SK-N-SH treated with all-trans-retinoic acid at 6 μM for 48 hours (cell line): ENCODE results near the gene PTPN1.
"Not testable (repeated sequence)": the region's sequence is repeated elsewhere in the genome, so short reads cannot be mapped to it uniquely, and the experiment has no call there.

ENCODE experiments used
- ATAC-seq: fragments of 200-7000 bp; cut with Tn5 transposase; 3 replicates; pipeline ENCODE4 v1.9.1; 2020; ENCODE audit warnings: mild to moderate bottlenecking, moderate library complexity
- BACH2 ChIP-seq: fragments of 250-450 bp; sonication (Bioruptor Pico); IDR thresholded peaks from 2 replicates; pipeline ENCODE4 v1.9.0; 2021; ENCODE audit warnings: mild to moderate bottlenecking, borderline replicate concordance
- CSDC2 ChIP-seq: fragments of 250-450 bp; sonication (Bioruptor Pico); IDR thresholded peaks from 2 replicates; pipeline ENCODE4 v1.5.0; 2020; ENCODE audit warnings: mild to moderate bottlenecking, moderate library complexity
- ISL1 ChIP-seq: fragments of 250-450 bp; sonication (Bioruptor Pico); IDR thresholded peaks from 2 replicates; pipeline ENCODE4 v2.1.2; 2022; ENCODE audit warnings: mild to moderate bottlenecking, moderate library complexity
- OSR1 ChIP-seq: fragments of 250-450 bp; sonication (Bioruptor Pico); IDR thresholded peaks from 2 replicates; pipeline ENCODE4 v1.8.0; 2022; ENCODE audit warnings: moderate library complexity, mild to moderate bottlenecking, inconsistent platforms
- RARB ChIP-seq: fragments of 250-450 bp; sonication (Bioruptor Pico); IDR thresholded peaks from 2 replicates; pipeline ENCODE4 v1.8.0; 2021; ENCODE audit warnings: mild to moderate bottlenecking, moderate library complexity
- SNAI2 ChIP-seq: fragments of 250-450 bp; sonication (Bioruptor Pico); IDR thresholded peaks from 2 replicates; pipeline ENCODE4 v1.5.0; 2020; ENCODE audit warnings: mild to moderate bottlenecking, moderate library complexity
- TOX ChIP-seq: fragments of 250-450 bp; sonication (Bioruptor Pico); IDR thresholded peaks from 2 replicates; pipeline ENCODE4 v1.8.0; 2021; ENCODE audit warnings: mild to moderate bottlenecking, moderate library complexity, borderline replicate concordance
- ZC3H10 ChIP-seq: fragments of 250-450 bp; sonication (Bioruptor Pico); IDR thresholded peaks from 2 replicates; pipeline ENCODE4 v1.5.1; 2021; ENCODE audit warnings: mild to moderate bottlenecking, moderate library complexity
- ZFP30 ChIP-seq: fragments of 450-650 bp; formaldehyde crosslinking; IDR thresholded peaks from 2 replicates; pipeline ENCODE4 v1.5.0; 2022; ENCODE audit warnings: mild to moderate bottlenecking, moderate library complexity
- ZNF565 ChIP-seq: fragments of 450-650 bp; formaldehyde crosslinking; conservative IDR thresholded peaks from 2 replicates; pipeline ENCODE4 v1.5.0; 2020; ENCODE audit warnings: low read depth, mild to moderate bottlenecking, moderate library complexity
- ZNF70 ChIP-seq: fragments of 450-650 bp; formaldehyde crosslinking; IDR thresholded peaks from 2 replicates; pipeline ENCODE4 v1.5.0; 2020; ENCODE audit warnings: mild to moderate bottlenecking, moderate library complexity
- ZNF8 ChIP-seq: fragments of 450-650 bp; formaldehyde crosslinking; IDR thresholded peaks from 2 replicates; pipeline ENCODE4 v1.5.0; 2020; ENCODE audit warnings: mild to moderate bottlenecking, moderate library complexity
- TF ChIP-seq, protein P1 (sequence below): fragments of 250-450 bp; sonication (Bioruptor Pico); IDR thresholded peaks from 2 replicates; pipeline ENCODE4 v1.5.1; 2021; ENCODE audit warnings: mild to moderate bottlenecking, moderate library complexity
- TF ChIP-seq, protein P2 (sequence below): fragments of 250-450 bp; sonication (Bioruptor Pico); IDR thresholded peaks from 2 replicates; pipeline ENCODE4 v1.8.0; 2020; ENCODE audit warnings: mild to moderate bottlenecking, moderate library complexity, borderline replicate concordance
- TF ChIP-seq, protein P3 (sequence below): fragments of 250-450 bp; sonication (Bioruptor Pico); IDR thresholded peaks from 2 replicates; pipeline ENCODE4 v1.5.0; 2020; ENCODE audit warnings: mild to moderate bottlenecking, moderate library complexity
- TF ChIP-seq, protein P4 (sequence below): fragments of 250-450 bp; sonication (Bioruptor Pico); IDR thresholded peaks from 2 replicates; pipeline ENCODE4 v1.5.1; 2020; ENCODE audit warnings: low read depth, mild to moderate bottlenecking, moderate library complexity
- TF ChIP-seq, protein P5 (sequence below): fragments of 250-450 bp; sonication (Bioruptor Pico); IDR thresholded peaks from 2 replicates; pipeline ENCODE4 v1.8.0; 2021; ENCODE audit warnings: low read depth, mild to moderate bottlenecking, moderate library complexity, borderline replicate concordance

The PTPN1 gene

DNA sequence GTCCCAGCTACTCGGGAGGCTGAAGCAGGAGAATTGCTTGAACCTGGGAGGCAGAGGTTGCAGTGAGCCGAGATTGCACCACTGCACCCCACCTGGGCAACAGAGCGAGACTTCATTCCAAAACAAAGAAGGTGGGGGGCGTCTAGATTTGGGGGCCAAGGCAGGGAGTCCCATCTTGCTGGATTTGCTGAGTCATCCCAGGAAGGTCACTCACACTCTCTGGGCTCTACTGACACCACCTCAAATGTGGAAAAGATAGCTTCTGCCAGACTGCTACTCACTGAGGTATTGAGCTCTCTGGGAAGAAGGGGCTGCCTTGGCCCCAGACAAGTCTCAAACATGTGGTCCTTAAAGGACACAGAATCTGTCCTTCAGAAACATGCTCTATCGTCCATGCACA, 106.8 kb downstream of the PTPN1 start:
- TF ChIP-seq BACH2 (CRISPR knock-in tag) (no peak), ZNF565 (CRISPR knock-in tag) (no peak), ZNF70 (CRISPR knock-in tag) (no peak), SNAI2 (CRISPR knock-in tag) (no peak), ZC3H10 (no peak), ZNF8 (CRISPR knock-in tag) (no peak), RARB (no peak), OSR1 (CRISPR knock-in tag) (no peak)
- TF ChIP-seq, protein P1, sequence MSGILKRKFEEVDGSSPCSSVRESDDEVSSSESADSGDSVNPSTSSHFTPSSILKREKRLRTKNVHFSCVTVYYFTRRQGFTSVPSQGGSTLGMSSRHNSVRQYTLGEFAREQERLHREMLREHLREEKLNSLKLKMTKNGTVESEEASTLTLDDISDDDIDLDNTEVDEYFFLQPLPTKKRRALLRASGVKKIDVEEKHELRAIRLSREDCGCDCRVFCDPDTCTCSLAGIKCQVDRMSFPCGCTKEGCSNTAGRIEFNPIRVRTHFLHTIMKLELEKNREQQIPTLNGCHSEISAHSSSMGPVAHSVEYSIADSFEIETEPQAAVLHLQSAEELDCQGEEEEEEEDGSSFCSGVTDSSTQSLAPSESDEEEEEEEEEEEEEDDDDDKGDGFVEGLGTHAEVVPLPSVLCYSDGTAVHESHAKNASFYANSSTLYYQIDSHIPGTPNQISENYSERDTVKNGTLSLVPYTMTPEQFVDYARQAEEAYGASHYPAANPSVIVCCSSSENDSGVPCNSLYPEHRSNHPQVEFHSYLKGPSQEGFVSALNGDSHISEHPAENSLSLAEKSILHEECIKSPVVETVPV (CRISPR knock-in tag) = no peak
- TF ChIP-seq, protein P2, sequence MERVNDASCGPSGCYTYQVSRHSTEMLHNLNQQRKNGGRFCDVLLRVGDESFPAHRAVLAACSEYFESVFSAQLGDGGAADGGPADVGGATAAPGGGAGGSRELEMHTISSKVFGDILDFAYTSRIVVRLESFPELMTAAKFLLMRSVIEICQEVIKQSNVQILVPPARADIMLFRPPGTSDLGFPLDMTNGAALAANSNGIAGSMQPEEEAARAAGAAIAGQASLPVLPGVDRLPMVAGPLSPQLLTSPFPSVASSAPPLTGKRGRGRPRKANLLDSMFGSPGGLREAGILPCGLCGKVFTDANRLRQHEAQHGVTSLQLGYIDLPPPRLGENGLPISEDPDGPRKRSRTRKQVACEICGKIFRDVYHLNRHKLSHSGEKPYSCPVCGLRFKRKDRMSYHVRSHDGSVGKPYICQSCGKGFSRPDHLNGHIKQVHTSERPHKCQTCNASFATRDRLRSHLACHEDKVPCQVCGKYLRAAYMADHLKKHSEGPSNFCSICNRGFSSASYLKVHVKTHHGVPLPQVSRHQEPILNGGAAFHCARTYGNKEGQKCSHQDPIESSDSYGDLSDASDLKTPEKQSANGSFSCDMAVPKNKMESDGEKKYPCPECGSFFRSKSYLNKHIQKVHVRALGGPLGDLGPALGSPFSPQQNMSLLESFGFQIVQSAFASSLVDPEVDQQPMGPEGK (CRISPR knock-in tag) = no peak
- TF ChIP-seq, protein P3, sequence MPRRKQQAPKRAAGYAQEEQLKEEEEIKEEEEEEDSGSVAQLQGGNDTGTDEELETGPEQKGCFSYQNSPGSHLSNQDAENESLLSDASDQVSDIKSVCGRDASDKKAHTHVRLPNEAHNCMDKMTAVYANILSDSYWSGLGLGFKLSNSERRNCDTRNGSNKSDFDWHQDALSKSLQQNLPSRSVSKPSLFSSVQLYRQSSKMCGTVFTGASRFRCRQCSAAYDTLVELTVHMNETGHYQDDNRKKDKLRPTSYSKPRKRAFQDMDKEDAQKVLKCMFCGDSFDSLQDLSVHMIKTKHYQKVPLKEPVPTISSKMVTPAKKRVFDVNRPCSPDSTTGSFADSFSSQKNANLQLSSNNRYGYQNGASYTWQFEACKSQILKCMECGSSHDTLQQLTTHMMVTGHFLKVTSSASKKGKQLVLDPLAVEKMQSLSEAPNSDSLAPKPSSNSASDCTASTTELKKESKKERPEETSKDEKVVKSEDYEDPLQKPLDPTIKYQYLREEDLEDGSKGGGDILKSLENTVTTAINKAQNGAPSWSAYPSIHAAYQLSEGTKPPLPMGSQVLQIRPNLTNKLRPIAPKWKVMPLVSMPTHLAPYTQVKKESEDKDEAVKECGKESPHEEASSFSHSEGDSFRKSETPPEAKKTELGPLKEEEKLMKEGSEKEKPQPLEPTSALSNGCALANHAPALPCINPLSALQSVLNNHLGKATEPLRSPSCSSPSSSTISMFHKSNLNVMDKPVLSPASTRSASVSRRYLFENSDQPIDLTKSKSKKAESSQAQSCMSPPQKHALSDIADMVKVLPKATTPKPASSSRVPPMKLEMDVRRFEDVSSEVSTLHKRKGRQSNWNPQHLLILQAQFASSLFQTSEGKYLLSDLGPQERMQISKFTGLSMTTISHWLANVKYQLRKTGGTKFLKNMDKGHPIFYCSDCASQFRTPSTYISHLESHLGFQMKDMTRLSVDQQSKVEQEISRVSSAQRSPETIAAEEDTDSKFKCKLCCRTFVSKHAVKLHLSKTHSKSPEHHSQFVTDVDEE (CRISPR knock-in tag) = no peak
- no peak for ATAC-seq

DNA sequence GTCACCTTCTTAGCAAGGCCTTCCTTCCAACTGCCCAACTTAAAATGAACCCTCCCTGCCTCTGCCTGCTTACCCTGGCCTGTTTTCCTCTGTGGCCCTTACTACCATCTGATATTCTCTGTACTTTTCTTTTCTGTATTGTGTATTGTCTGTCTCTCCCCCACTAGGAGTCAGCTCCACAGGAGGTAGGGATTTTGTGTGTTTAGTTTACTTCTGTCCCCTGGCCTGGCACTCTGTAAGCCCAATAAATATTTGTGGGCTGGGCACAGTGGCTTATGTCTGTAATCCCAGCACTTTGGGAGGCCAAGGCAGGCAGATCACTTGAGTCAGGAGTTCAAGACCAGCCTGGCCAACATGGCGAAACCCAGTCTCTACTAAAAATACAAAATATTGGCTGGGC, 108.4 kb downstream of the PTPN1 start:
- no peak for ATAC-seq
- TF ChIP-seq, protein P4, sequence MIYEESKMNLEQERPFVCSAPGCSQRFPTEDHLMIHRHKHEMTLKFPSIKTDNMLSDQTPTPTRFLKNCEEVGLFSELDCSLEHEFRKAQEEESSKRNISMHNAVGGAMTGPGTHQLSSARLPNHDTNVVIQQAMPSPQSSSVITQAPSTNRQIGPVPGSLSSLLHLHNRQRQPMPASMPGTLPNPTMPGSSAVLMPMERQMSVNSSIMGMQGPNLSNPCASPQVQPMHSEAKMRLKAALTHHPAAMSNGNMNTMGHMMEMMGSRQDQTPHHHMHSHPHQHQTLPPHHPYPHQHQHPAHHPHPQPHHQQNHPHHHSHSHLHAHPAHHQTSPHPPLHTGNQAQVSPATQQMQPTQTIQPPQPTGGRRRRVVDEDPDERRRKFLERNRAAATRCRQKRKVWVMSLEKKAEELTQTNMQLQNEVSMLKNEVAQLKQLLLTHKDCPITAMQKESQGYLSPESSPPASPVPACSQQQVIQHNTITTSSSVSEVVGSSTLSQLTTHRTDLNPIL = no peak
- TF ChIP-seq, protein P5, sequence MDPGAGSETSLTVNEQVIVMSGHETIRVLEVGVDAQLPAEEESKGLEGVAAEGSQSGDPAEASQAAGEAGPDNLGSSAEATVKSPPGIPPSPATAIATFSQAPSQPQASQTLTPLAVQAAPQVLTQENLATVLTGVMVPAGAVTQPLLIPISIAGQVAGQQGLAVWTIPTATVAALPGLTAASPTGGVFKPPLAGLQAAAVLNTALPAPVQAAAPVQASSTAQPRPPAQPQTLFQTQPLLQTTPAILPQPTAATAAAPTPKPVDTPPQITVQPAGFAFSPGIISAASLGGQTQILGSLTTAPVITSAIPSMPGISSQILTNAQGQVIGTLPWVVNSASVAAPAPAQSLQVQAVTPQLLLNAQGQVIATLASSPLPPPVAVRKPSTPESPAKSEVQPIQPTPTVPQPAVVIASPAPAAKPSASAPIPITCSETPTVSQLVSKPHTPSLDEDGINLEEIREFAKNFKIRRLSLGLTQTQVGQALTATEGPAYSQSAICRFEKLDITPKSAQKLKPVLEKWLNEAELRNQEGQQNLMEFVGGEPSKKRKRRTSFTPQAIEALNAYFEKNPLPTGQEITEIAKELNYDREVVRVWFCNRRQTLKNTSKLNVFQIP (CRISPR knock-in tag) = no peak

DNA sequence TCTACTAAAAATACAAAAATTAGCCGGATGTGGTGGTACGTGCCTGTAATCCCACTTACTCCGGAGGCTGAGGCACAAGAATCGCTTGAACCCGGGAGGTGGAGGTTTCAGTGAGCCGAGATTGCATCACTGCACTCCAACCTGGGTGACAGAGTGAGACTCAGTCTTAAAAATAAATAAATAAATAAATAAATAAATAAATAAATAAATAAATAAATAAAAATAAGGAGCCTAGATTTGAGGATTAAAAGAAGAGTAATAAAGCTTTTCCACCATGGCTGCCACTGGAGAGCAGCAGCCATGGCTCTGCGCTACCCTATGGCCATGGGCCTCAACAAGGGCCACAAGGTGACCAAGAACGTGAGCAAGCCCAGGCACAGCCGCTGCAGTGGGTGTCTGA, 110.3 kb downstream of the PTPN1 start:
- not testable (repeated sequence) for ATAC-seq

DNA sequence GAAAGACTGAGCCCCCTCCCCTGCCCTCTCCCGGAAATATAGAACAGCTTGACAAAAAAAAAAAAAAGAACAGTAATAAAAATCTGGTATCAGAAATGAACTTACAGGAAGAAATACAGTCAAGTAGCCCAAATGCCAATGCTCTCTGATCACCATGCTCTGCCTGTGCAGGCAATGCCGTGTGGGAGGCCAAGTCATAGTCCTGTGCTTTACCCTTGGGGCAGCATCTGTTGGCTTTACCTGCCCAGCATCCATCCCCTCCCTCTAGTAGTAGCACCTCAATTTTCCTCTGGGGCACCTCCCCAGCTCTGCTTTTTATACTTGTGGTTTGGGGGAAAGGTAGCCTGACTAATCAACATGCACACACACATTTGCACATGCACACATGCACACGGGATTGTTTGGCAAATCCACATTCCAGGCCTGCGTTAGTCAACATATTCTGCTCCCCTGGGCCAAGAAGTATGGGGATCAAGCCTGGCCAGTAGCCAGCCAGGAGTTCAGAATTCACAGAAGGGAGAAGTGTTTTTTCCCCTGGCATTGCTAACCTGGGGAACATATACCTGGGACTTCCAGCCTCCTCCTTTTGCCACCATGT, 111.0 kb downstream of the PTPN1 start:
- TF ChIP-seq ISL1 (no peak), BACH2 (CRISPR knock-in tag) (no peak), OSR1 (CRISPR knock-in tag) (no peak), TOX (CRISPR knock-in tag) (no peak), ZNF565 (CRISPR knock-in tag) (no peak), CSDC2 (CRISPR knock-in tag) (no peak), ZFP30 (CRISPR knock-in tag) (no peak)
- TF ChIP-seq, protein P1 (CRISPR knock-in tag) = no peak
- ATAC-seq = no peak
